GM12892 (cell line): Measurements from ENCODE around the gene GRAMD4.

Experiments used
- POLR2A ChIP-seq: IDR thresholded peaks from 2 replicates; pipeline ENCODE4 v1.6.1; 2011; ENCODE audit warnings: low read depth, low read length, control low read depth
- TAF1 ChIP-seq: IDR thresholded peaks from 2 replicates; pipeline ENCODE4 v1.6.1; 2011; ENCODE audit warnings: low read depth, mild to moderate bottlenecking, control low read depth, low read length, borderline replicate concordance

GRCh38 chr22:46703996-46704370, 83.8 kb downstream of the GRAMD4 start:
- TF ChIP-seq POLR2A (no peak), TAF1 (no peak)
